Karpas-422 (cell line): Measurements from ENCODE around the gene EFTUD2. TPM values are rescaled to one million over a fixed set of nuclear protein-coding genes. Genes with fewer than 3 reads are reported as not detected.

Source experiments
- DNase-seq: peaks from one replicate; pipeline ENCODE4 v3.0.0-alpha.2; 2015
- H2AFZ ChIP-seq: fragments of 200-600 bp; sonication (generic); 2 replicates; pipeline ENCODE4 v1.6.1; 2014; ENCODE audit warnings: antibody characterized with exemption, low read length, mixed read lengths
- H3K27ac ChIP-seq: fragments of 200-600 bp; sonication (generic); 2 replicates; pipeline ENCODE4 v1.5.1; 2014; ENCODE audit warnings: mild to moderate bottlenecking, low read length, moderate library complexity
- H3K27me3 ChIP-seq: fragments of 200-600 bp; sonication (generic); 2 replicates; pipeline ENCODE4 v1.6.1; 2014; ENCODE audit warnings: low read length, mixed read lengths
- H3K36me3 ChIP-seq: fragments of 200-600 bp; sonication (generic); 2 replicates; pipeline ENCODE4 v1.6.1; 2014; ENCODE audit warnings: low read length, mixed read lengths; ENCODE audit not compliant: insufficient read depth
- H3K4me1 ChIP-seq: fragments of 200-600 bp; sonication (generic); 2 replicates; pipeline ENCODE4 v1.6.1; 2014; ENCODE audit warnings: mild to moderate bottlenecking, low read length, mixed read lengths
- H3K4me2 ChIP-seq: fragments of 200-600 bp; sonication (generic); 2 replicates; pipeline ENCODE4 v1.6.1; 2014; ENCODE audit warnings: low read length, low read depth, mild to moderate bottlenecking; ENCODE audit not compliant: poor library complexity, severe bottlenecking
- H3K4me3 ChIP-seq: fragments of 200-600 bp; sonication (generic); 2 replicates; pipeline ENCODE4 v1.5.1; 2014; ENCODE audit warnings: mild to moderate bottlenecking, antibody characterized with exemption, low read length, mixed read lengths
- H3K79me2 ChIP-seq: fragments of 200-600 bp; sonication (generic); 2 replicates; pipeline ENCODE4 v1.6.1; 2014; ENCODE audit warnings: mild to moderate bottlenecking, low read length, mixed read lengths
- H3K9ac ChIP-seq: fragments of 200-600 bp; sonication (generic); 2 replicates; pipeline ENCODE4 v1.6.0; 2014; ENCODE audit warnings: low read length
- H3K9me2 ChIP-seq: fragments of 200-600 bp; sonication (generic), shearing (Covaris generic); replicated peaks from 2 replicates; pipeline ENCODE4 v1.6.0; 2014; ENCODE audit warnings: mild to moderate bottlenecking, low read length, moderate library complexity; ENCODE audit not compliant: insufficient read depth
- H3K9me3 ChIP-seq: fragments of 300-700, 200-600 bp; sonication (generic); 2 replicates; pipeline ENCODE4 v1.6.1; 2014; ENCODE audit warnings: low read length, mixed read lengths
- H4K20me1 ChIP-seq: fragments of 200-600 bp; sonication (generic); 2 replicates; pipeline ENCODE4 v1.6.1; 2014; ENCODE audit warnings: mild to moderate bottlenecking, antibody characterized with exemption, low read length, low read depth; ENCODE audit not compliant: insufficient read depth
- total RNA-seq: library from RNA; depleted of rRNA; stranded (reverse); fragments of >200 nt; shearing (Covaris generic); gene quantifications from 2 replicates; pipeline ENCODE4 v1.2.3, GENCODE V29; 2014; ENCODE audit warnings: low replicate concordance

The EFTUD2 gene
- total RNA-seq, 1 experiment from 2014 or later = 80.2 TPM

GRCh38 chr17:44879376-44879775, 19.9 kb downstream of the EFTUD2 start:
- H3K9ac ChIP-seq = no peak overlapping the region
- H3K4me2 ChIP-seq = no peak overlapping the region
- H4K20me1 ChIP-seq = no peaks in the 10 kb centered on the region
- H3K9me3 ChIP-seq = no peaks in the 10 kb centered on the region
- DNase-seq = no peak
- H2AFZ ChIP-seq = no peak overlapping the region
- H3K4me3 ChIP-seq = no peak overlapping the region
- no peaks in the 10 kb centered on the region for H3K27me3 ChIP-seq
- H3K36me3 ChIP-seq = peaks cover 50% of the 10 kb centered on the region; the same call in 1 of the 2 replicates
- 0 out of 2 replicates have a peak, but pooled peaks cover 5% of the 10 kb centered on the region for H3K79me2 ChIP-seq
- no peaks in the 10 kb centered on the region for H3K4me1 ChIP-seq
- H3K27ac ChIP-seq = no peak overlapping the region
- H3K9me2 ChIP-seq = no peaks in the 10 kb centered on the region

DNA sequence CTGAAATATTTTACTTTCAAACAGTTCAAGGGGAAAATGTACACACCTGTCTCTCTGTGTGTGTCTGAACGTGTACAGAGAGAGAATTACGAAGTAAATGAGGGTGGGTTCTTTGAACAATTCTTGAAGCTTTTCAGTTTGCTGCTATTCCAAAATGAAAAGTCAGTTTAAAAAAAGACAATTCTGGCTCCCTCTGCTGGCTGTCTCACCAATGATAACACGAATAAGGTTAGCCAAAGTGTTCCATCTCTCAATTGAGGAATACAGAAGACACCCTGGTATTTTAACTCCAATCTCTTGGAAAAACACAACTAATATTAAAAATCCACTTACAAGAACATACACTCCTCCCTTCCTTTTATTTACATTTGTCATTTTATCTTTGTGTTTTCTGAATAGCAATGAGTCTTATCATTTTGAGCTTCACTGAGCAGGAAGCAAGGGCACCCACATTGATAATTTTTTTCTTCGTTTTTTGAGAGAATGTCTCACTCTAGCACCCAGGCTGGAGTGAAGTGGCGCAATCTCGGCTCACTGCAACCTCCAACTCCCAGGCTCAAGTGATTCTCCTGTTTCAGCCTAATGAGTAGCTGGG, 20.5 kb downstream of the EFTUD2 start:
- no peaks in the 10 kb centered on the region for H3K27me3 ChIP-seq
- H3K79me2 ChIP-seq = 0 out of 2 replicates have a peak, but pooled peaks cover 5% of the 10 kb centered on the region
- H3K9ac ChIP-seq = no peak overlapping the region
- H3K27ac ChIP-seq = no peak overlapping the region
- no peaks in the 10 kb centered on the region for H3K9me2 ChIP-seq
- H3K9me3 ChIP-seq = no peaks in the 10 kb centered on the region
- no peak overlapping the region for H3K4me3 ChIP-seq
- H2AFZ ChIP-seq = no peak overlapping the region
- no peaks in the 10 kb centered on the region for H4K20me1 ChIP-seq
- peak; percentile 65 for DNase-seq
- no peaks in the 10 kb centered on the region for H3K4me1 ChIP-seq
- H3K36me3 ChIP-seq = peaks cover 52% of the 10 kb centered on the region; the same call in 1 of the 2 replicates
- no peak overlapping the region for H3K4me2 ChIP-seq

- Histone ChIP-seq H3K4me2 (no peak overlapping the region), H3K36me3 (peaks cover 48% of the 10 kb centered on the region; the same call in 1 of the 2 replicates), H3K9me2 (no peaks in the 10 kb centered on the region), H3K4me1 (no peaks in the 10 kb centered on the region), H3K9ac (no peak overlapping the region), H3K27me3 (no peaks in the 10 kb centered on the region), H2AFZ (no peak overlapping the region), H4K20me1 (no peaks in the 10 kb centered on the region), H3K9me3 (no peaks in the 10 kb centered on the region), H3K79me2 (0 out of 2 replicates have a peak, but pooled peaks cover 5% of the 10 kb centered on the region), H3K27ac (no peak overlapping the region), H3K4me3 (no peak overlapping the region)
- no peak for DNase-seq
Measured at GRCh38 chr17:44877121-44877520, 22.1 kb downstream of the EFTUD2 start.

DNA sequence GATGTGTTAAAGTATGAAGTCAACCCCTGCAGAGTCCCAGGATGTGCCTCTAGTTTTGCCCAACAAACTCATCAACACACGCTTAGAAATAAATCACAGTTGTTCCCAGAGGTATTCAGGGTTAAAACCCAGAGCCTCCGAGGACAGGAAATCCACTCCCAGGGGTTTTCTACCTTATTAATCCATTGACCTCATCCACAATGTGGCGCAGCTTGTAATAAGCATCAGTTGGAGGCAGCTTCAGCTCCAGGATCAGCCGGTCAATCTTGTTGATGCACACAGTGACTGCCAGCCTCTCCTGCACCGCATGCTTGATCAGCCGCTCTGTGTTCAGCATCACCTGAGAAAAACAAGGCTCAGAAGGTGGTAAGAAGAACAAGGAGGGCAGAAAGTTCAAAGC, 23.5 kb downstream of the EFTUD2 start:
- Histone ChIP-seq H3K9me2 (no peaks in the 10 kb centered on the region), H3K36me3 (peaks cover 45% of the 10 kb centered on the region; the same call in 1 of the 2 replicates), H3K27me3 (no peaks in the 10 kb centered on the region), H3K4me3 (no peak overlapping the region), H3K4me1 (no peaks in the 10 kb centered on the region), H3K27ac (no peak overlapping the region), H2AFZ (no peak overlapping the region), H3K79me2 (0 out of 2 replicates have a peak, but pooled peaks cover 5% of the 10 kb centered on the region), H4K20me1 (no peaks in the 10 kb centered on the region), H3K9ac (no peak overlapping the region), H3K4me2 (no peak overlapping the region), H3K9me3 (no peaks in the 10 kb centered on the region)
- no peak for DNase-seq

DNA sequence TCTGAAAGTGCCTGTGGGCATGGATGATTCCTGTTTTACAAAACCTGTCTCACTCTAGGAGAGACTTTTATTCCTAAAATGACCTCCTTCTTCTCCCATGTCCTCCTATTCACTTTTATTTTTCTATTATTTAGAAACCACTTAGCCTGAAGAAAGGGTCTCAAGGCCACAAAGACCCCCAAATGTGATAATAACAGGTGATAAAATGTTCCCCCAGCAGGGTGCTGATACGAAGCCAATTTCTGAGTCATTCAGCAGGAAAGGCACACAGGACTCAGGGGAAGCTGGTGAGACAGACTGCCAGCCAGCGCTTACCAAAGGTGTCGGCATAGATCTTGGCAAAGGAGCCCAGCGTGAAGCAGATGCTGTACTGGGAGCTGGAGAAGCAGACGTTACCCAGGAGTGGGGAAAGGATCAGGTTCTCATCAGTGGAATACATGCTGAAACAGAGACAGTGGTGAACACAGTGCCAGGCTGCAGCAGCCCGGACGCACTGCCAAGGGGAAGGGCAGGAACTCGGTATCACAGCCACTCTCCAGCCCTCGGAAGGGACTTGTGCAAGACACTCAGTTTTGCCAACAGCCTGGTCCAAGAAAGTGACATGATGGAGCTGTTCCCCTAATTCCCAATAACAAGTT, 27.0 kb downstream of the EFTUD2 start:
- no peak for DNase-seq
- no peak overlapping the region for H3K4me2 ChIP-seq
- H3K79me2 ChIP-seq = no peaks in the 10 kb centered on the region
- H3K4me1 ChIP-seq = no peaks in the 10 kb centered on the region
- no peaks in the 10 kb centered on the region for H4K20me1 ChIP-seq
- no peaks in the 10 kb centered on the region for H3K9me2 ChIP-seq
- H3K4me3 ChIP-seq = no peak overlapping the region
- H3K9ac ChIP-seq = no peak overlapping the region
- H2AFZ ChIP-seq = no peak overlapping the region
- no peaks in the 10 kb centered on the region for H3K9me3 ChIP-seq
- H3K27me3 ChIP-seq = no peaks in the 10 kb centered on the region
- H3K27ac ChIP-seq = no peak overlapping the region
- H3K36me3 ChIP-seq = peaks cover 37% of the 10 kb centered on the region; the same call in 1 of the 2 replicates

GRCh38 chr17:44871556-44871955, 27.7 kb downstream of the EFTUD2 start:
- Histone ChIP-seq H3K4me2 (no peak overlapping the region), H3K36me3 (peaks cover 35% of the 10 kb centered on the region; the same call in 1 of the 2 replicates), H3K79me2 (no peaks in the 10 kb centered on the region), H2AFZ (no peak overlapping the region), H3K9ac (no peak overlapping the region), H3K4me3 (no peak overlapping the region), H3K27ac (no peak overlapping the region), H3K27me3 (no peaks in the 10 kb centered on the region), H3K9me3 (no peaks in the 10 kb centered on the region), H3K9me2 (no peaks in the 10 kb centered on the region), H4K20me1 (no peaks in the 10 kb centered on the region), H3K4me1 (no peaks in the 10 kb centered on the region)
- DNase-seq = no peak

GRCh38 chr17:44867841-44868240, 31.4 kb downstream of the EFTUD2 start:
- H3K79me2 ChIP-seq = no peaks in the 10 kb centered on the region
- no peak overlapping the region for H3K4me3 ChIP-seq
- H2AFZ ChIP-seq = no peak overlapping the region
- no peak overlapping the region for H3K4me2 ChIP-seq
- DNase-seq = no peak
- H4K20me1 ChIP-seq = 0 out of 2 replicates have a peak, but pooled peaks cover 5% of the 10 kb centered on the region
- H3K9me3 ChIP-seq = no peaks in the 10 kb centered on the region
- H3K4me1 ChIP-seq = no peaks in the 10 kb centered on the region
- H3K27me3 ChIP-seq = no peaks in the 10 kb centered on the region
- no peak overlapping the region for H3K9ac ChIP-seq
- H3K27ac ChIP-seq = no peak overlapping the region
- no peaks in the 10 kb centered on the region for H3K9me2 ChIP-seq
- peaks cover 35% of the 10 kb centered on the region for H3K36me3 ChIP-seq

DNA sequence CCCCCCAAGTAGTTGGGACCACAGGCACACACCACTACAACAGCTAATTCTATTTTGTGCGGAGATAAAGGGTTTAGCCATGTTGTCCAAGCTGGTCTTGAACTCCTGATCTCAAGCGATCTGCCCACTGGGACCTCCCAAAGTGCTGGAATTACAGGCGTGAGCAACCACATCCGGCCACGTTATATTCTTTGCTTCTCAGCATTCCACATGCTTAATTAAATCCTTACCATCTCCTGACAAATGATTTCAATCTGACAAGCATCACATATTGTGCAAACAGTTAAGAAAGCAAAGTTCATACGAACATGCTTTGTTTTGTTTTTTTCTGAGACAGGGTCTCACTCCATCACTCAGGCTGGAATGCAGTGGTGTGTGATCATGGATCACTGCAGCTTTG, 33.3 kb downstream of the EFTUD2 start:
- Histone ChIP-seq H3K4me3 (no peak overlapping the region), H3K9me2 (no peaks in the 10 kb centered on the region), H4K20me1 (0 out of 2 replicates have a peak, but pooled peaks cover 5% of the 10 kb centered on the region), H3K79me2 (no peaks in the 10 kb centered on the region), H3K4me1 (no peaks in the 10 kb centered on the region), H2AFZ (no peak overlapping the region), H3K9me3 (no peaks in the 10 kb centered on the region), H3K27me3 (no peaks in the 10 kb centered on the region), H3K9ac (no peak overlapping the region), H3K27ac (no peak overlapping the region), H3K4me2 (no peak overlapping the region), H3K36me3 (peaks cover 29% of the 10 kb centered on the region)
- no peak for DNase-seq
